BE2C (cell line): ENCODE data around the gene SSTR5.

ENCODE experiments used
- DNase-seq: peaks from one replicate; pipeline ENCODE4 v3.0.0-alpha.2; 2020
- H3K27me3 ChIP-seq: fragments of 250-450 bp; sonication (Bioruptor Pico); 2 replicates; pipeline ENCODE4 v1.5.1; 2020; ENCODE audit warnings: mild to moderate bottlenecking
- H3K36me3 ChIP-seq: fragments of 250-450 bp; sonication (Bioruptor Pico); 2 replicates; pipeline ENCODE4 v1.5.1; 2020; ENCODE audit warnings: mild to moderate bottlenecking
- H3K4me1 ChIP-seq: fragments of 250-450 bp; sonication (Bioruptor Pico); 2 replicates; pipeline ENCODE4 v1.5.1; 2020
- H3K4me3 ChIP-seq: 2 replicates; pipeline ENCODE4 v1.5.1; 2011; ENCODE audit warnings: low read depth, low read length
- H3K9me3 ChIP-seq: fragments of 250-450 bp; sonication (Bioruptor Pico); 2 replicates; pipeline ENCODE4 v1.5.1; 2020
- TF ChIP-seq, protein P1 (sequence below): IDR thresholded peaks from 2 replicates; pipeline ENCODE4 v1.5.1; 2012; ENCODE audit warnings: mild to moderate bottlenecking, low read depth, low read length

Gene SSTR5

GRCh38 chr16:1127101-1127500, 54.6 kb downstream of the SSTR5 start:
- Histone ChIP-seq H3K4me1 (peaks cover 10% of the 10 kb centered on the region), H3K4me3 (no peak overlapping the region), H3K36me3 (no peaks in the 10 kb centered on the region), H3K27me3 (no peaks in the 10 kb centered on the region), H3K9me3 (no peaks in the 10 kb centered on the region)
- TF ChIP-seq, protein P1, sequence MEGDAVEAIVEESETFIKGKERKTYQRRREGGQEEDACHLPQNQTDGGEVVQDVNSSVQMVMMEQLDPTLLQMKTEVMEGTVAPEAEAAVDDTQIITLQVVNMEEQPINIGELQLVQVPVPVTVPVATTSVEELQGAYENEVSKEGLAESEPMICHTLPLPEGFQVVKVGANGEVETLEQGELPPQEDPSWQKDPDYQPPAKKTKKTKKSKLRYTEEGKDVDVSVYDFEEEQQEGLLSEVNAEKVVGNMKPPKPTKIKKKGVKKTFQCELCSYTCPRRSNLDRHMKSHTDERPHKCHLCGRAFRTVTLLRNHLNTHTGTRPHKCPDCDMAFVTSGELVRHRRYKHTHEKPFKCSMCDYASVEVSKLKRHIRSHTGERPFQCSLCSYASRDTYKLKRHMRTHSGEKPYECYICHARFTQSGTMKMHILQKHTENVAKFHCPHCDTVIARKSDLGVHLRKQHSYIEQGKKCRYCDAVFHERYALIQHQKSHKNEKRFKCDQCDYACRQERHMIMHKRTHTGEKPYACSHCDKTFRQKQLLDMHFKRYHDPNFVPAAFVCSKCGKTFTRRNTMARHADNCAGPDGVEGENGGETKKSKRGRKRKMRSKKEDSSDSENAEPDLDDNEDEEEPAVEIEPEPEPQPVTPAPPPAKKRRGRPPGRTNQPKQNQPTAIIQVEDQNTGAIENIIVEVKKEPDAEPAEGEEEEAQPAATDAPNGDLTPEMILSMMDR = no peak
- no peak for DNase-seq

DNA sequence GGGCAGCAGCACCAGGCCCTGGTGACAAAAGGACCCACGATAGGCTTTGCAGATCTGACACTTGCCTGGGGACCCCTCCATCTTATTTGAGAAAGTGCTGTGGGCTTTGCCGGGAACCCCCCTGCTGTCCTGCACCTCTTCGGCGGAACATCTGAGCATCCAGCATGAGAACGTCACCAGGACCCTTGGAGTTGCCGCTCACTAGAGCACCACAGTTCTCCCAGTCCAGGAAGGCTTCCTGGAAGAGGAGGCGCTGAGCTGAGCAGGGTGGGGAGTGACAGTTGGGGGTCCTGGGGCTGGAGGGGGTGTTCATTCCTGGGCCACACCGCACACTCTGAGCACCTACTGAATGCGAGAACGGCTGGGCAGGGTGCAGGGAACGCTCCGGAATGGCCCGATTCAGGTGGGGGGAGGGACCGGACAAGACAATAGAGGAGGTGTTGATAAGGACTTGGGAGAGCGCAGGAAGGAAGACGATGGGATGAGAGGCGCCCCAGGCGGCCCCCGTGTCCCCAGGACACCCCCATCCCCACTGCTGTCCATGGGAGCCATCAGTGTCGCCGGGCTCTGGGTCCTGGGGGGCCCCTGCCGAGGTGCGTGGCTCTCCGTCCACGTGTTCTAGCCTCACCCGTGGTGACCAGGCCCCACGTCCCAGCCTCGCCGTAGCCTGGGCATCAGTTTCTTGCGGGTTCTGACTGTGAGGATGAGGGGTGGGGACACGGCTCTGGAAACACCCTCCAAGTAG, 55.6 kb downstream of the SSTR5 start:
- Histone ChIP-seq H3K9me3 (no peaks in the 10 kb centered on the region), H3K36me3 (no peaks in the 10 kb centered on the region), H3K4me3 (no peak overlapping the region), H3K27me3 (no peaks in the 10 kb centered on the region), H3K4me1 (peaks cover 10% of the 10 kb centered on the region)
- TF ChIP-seq, protein P1 = no peak
- no peak for DNase-seq

GRCh38 chr16:1129106-1129960, 56.8 kb downstream of the SSTR5 start:
- H3K27me3 ChIP-seq = no peaks in the 10 kb centered on the region
- H3K4me3 ChIP-seq = no peak overlapping the region
- H3K9me3 ChIP-seq = no peaks in the 10 kb centered on the region
- peaks cover 10% of the 10 kb centered on the region for H3K4me1 ChIP-seq
- no peak for DNase-seq
- TF ChIP-seq, protein P1 = no peak
- no peaks in the 10 kb centered on the region for H3K36me3 ChIP-seq

GRCh38 chr16:1130382-1130781, 57.8 kb downstream of the SSTR5 start:
- Histone ChIP-seq H3K4me3 (no peak overlapping the region), H3K4me1 (peaks cover 6% of the 10 kb centered on the region), H3K9me3 (no peaks in the 10 kb centered on the region), H3K36me3 (no peaks in the 10 kb centered on the region), H3K27me3 (no peaks in the 10 kb centered on the region)
- no peak for DNase-seq
- TF ChIP-seq, protein P1 = no peak
